IPS DF 4.7 (cell line): ENCODE measurements around the gene HSD11B2.
"Not testable (repeated sequence)": the region's sequence is repeated elsewhere in the genome, so short reads cannot be mapped to it uniquely, and the experiment has no call there.

Experiments
- DNase-seq: peaks from one replicate; pipeline ENCODE4 v3.0.0-alpha.2; 2013; ENCODE audit warnings: low spot score; ENCODE audit errors: extremely low read depth

Gene HSD11B2

DNA sequence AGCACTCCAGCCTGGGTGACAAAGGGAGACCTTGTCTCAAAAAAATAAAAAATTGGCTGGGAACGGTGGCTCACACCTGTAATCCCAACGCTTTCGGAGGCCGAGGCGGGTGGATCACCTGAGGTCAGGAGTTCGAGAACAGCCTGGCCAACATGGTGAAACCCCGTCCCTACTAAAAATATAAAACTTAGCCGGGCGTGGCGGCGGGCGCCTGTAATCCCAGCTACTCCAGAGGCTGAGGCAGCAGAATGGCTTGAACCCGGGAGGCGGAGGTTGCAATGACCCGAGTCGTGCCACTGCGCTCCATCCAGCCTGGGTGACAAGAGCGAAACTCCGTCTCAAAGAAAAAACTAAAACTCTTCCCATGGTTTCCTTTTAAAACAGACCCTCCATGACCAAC is 15.5 kb upstream of the HSD11B2 start:
- not testable (repeated sequence) for DNase-seq

DNA sequence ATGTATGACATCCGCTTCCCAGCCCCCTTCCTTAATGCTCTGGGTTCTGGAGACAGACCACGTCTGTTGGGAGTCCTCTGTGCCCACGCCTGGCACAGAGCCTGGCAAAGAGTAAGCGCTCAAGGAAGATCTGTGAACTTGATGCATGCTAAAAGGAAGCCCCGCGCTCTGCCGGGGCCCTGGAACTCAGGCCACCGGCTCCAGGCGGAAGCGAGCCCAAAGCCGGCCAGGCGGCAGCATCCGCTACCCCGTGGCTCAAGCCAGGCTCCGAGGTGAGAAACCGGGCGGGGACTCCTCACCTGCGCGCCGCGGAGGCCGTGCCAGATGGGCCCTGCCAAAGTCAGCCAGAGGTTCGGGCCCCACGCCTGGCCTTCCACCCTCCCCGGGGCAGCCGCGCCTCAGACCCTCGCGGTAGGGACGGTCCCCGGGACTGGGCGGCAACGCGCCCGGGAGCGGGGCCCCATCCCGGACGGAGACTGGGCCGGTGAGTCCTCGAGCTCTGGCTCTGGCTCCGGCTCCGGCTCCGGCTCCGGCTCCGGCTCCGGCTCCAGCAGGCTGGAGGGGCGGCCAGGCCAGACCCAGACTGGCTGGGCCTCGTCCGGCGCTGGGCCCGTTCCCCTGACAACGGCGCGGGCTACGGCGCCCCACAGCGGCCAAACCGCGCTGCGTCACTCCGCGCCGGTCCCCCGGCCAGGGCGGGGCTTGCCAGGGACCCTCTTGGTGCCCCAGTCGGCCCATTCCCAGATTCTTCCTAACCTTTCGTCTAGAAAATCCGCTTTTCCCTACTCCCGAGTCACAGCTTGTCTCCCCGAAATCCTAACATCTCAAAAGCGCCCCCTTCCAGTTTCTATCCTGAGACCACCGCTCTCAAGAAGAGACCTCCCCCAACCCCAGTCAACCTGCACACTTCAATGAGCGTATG is 14.8 kb upstream of the HSD11B2 start, which contains the start of gene ZDHHC1:
Gene ZDHHC1, minus strand, starts transcription at position 606 of the 922 bp plus-strand sequence. CDS start 8,702 bp downstream, outside the sequence.
- DNase-seq, result no peak

DNA sequence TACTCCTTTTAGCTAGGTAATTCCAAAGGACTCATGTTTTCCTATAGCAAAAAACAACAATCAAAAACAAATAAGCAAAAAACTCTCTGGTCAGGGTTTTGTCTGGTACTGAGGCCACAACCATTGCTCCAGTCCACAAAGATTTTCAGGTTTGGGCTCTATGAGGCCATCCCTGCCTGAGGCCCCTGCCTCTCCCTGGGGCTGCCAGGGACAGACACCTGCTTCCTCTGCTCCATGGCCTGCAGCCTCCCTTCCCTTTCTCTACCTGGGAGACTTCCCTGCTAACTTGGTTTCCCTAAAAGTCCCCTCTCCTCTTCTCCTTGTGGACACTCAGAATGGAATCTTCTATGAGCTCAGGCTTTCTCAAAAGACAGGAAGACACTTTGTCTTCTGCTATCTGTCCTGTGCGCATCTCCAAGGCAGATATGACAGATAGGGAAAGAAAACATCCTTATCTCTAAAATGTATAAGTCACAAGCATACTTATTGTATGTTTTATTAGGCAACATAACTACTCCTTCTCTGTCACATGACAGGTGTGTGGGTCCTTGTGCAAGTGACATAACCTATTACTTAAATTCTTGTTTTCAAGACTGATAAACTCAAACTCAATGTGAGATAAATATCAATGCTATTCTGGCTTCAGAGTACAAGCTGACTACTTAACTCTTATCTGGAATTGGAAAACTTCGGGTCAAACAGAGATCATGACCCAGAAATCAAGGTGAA is 13.4 kb upstream of the HSD11B2 start:
- no peak for DNase-seq

DNA sequence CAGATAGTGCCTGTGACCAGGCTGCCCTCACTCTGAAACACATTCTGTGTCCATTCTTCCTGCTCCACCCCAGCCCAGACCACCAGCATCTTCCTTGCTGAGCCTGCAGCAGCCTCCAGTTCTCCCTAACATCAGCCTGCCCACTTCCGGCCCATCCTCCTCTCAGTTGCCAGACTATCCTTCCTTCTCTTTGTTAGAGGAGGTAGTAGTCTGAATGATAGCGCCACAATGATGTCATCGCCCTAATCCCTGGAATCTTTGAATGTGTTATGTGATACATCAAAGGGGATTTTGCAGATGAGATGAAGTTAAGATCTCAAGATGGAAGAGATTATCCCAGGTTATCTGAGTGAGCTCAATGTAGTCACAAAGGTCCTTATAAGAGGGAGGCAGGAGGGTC is 11.4 kb upstream of the HSD11B2 start:
- no peak for DNase-seq

DNA sequence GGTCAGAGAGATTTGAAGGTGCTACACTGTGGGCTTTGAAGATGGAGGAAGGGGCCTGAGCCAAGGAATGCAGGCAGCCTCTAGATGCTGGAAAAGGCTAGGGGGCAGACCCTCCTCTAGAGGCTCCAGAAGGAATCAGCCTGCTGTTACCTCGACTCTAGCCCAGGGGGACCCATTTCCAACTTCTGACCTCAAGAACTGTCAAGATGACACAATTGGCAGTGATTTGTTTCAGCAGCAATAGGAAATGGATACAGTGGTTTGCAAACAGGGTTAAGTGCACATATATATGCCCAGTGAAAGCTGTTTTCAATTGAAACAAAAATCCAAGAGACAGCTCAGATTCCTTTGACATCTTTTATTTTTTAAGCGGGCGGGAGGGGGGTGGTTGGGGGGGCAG is 11.0 kb upstream of the HSD11B2 start:
- DNase-seq, result no peak

DNA sequence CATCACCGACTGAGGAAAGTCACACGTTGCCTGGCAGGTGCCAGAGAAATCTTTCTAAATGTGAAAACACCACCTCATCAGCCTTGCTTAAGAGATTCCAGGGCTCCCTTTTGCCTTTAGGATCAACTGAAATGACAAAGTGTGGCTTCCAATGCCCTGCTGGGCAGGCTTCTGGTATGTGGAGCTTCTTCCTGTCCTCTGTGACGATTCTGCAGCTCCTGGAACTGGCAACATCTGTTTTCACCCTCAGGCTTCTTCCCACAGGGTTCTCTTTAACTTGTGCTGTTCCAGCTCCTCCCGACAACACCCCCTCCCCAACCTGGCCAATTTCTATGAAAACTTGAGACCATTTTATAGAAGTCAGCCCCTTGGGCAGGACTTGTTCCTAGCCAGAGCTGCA is 9.9 kb upstream of the HSD11B2 start:
- DNase-seq, result no peak

DNA sequence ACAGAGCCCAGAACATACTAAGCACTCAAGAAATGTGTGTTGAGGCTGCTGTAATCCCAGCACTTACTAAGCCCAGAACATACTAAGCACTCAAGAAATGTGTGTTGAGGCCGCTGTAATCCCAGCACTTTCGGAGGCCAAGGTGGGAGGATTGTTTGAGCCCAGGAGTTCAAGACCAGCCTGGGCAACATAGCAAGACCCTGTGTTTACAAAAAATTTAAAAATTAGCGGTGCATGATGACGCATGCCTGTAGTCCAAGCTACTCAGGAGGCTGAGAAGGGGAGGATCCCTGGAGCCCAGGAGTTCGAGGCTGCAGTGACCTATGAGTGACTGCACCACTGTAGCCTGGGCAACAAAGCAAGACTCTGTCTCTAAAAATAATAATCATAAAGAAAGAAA is 7.9 kb upstream of the HSD11B2 start:
- no peak for DNase-seq

DNA sequence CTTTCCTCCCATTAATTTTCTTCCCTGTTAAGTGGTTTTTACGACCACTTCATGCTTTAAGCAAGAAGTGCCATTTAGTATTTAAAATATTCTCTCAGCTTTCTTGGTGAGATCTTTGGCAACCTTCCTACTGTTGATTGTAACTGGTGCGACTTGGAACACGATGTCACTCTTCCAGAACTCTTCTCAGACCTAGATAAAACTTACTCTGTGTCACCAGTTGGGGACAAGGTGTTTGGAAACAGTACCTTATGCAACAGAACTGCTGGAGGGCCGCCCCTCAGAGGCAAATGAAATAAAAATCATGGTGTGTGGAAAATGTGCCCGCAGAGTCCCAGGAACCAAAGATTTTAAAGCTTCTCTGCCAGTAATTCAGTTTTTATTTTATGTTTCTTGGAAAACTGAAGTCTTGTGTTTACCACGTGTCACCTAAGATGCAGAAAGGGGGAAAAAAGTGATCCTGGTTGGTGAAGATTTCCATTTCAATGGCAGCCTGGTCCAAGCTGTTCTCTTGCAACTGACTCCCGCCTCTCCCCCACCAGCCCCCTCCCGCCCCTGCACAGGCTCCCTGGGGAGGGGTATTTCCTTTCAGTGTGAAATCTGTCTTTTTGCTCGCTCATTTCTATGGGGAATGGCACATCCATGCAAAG is 7.2 kb upstream of the HSD11B2 start:
- no peak for DNase-seq

DNA sequence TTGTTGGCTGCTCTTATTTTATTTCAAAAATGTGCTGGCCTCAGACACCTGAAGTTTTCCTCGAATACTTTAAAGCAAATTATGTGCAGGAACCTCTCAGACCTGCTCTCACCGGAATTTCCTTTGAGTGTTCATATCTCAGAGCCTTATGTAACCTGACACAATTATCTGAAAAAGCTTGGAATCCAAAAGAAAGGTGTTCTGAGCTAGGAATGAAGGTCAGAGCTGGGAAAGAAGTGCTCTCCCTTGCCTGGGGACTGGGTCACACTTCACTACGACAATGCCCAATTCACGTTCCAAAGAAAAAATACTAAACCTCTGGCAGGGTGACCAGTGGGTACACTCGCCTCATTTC is 6.7 kb upstream of the HSD11B2 start:
- no peak for DNase-seq

DNA sequence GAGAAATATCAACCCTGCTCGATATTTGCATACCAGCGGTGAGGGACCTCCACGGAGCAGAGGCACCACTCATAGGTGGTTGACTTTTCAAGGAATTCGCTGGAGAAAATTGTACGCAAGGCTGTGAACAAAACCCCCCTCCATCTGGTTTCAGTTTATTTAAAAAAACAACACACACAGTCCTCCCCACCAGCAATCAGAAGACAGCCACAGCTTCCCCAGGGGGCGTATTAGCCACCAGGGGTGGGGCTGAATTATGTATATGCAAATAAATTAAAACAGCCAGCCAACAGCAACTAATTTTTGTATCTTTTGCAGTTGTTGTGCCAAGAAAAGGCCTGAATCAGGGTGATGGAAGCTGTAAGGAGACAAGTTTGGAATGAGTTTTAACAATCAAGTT is 5.9 kb upstream of the HSD11B2 start:
- no peak for DNase-seq

DNA sequence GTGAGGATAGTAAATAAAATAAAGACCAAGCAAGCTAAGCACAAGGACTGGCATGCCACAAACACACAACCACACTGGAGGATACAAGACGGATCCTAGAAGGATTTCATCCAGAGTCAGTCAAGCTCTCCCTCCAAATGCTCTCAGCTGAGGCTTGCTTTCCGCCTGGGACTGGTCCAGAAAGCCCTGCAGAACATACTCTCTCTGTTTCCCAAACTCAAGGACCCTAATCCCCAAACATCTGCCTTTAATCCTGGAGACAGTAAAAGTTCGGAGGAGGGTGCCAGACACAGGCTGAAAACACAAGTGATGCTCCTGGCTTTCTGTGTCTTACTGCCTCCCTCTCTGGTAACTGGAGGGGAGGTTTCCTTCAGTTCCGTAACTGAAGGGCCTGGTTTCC is 5.3 kb upstream of the HSD11B2 start:
- no peak for DNase-seq

DNA sequence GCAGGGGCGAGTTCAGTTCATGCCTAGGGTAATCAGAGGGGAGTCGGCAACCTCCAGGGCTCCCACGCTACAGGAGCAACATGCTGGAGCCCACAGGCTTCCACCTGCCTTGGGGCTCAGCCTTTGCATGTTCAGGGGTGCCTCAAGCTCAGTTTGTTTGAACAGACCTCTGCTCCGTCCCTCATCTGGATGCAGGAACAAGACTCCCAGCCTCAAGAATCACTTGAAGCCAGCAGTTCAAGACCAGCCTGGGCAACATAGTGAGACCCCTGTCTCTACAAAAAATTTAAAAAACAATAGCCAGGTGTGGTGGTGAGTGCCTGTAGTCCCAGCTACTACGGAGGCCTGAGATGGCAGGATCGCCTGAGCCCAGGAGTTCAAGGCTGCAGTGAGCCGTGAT is 4.9 kb upstream of the HSD11B2 start:
- DNase-seq, result no peak

DNA sequence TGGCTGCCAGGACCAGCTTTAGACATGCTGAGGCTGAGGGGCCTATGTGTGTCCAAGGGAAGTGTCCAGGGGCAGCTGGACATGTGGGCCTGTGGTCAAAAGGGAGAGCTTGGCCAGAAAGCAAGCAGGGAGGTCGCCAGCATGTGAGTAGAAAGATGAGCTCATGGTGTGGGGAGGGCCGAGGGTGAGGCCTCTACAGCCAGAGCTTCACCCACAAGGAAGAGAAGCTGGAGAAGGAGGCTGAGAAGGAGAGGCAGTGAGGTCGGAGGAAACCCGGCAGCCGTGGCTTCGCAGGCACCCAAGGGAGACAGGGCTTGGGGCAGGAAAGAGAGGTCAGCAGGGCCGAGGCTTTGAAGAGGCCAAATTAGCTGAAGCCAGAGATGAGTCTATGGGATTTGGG is 4.0 kb upstream of the HSD11B2 start:
- DNase-seq, result no peak

DNA sequence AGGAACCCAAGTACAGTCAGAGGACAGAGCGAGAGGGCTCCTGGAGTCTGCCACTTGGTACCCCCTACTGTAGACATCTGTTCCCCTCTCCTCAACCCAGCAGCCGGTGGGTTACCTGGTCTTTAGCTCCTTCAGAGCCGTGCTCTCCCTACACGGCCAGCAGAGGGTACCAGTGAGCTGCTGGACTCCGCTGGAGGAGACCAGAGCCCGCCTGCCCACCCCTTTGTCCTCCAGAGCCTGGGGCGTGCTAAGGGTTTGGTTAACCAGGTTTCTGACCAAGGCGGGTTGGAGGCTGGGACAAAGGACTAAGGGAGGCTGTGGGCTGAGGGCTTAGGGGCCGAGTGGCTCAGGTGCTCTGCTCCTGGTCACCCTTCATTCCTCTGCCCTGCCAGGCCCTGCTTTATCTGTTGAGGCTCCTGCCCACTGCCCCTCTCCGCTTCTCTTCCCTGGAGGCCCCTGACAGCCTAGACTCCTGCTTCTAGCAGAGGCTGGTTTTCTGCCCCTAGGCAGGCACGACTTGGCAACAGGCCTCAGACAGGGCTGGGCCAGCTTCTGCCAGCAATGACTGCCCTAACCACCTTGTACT is 2.7 kb upstream of the HSD11B2 start:
- no peak for DNase-seq

DNA sequence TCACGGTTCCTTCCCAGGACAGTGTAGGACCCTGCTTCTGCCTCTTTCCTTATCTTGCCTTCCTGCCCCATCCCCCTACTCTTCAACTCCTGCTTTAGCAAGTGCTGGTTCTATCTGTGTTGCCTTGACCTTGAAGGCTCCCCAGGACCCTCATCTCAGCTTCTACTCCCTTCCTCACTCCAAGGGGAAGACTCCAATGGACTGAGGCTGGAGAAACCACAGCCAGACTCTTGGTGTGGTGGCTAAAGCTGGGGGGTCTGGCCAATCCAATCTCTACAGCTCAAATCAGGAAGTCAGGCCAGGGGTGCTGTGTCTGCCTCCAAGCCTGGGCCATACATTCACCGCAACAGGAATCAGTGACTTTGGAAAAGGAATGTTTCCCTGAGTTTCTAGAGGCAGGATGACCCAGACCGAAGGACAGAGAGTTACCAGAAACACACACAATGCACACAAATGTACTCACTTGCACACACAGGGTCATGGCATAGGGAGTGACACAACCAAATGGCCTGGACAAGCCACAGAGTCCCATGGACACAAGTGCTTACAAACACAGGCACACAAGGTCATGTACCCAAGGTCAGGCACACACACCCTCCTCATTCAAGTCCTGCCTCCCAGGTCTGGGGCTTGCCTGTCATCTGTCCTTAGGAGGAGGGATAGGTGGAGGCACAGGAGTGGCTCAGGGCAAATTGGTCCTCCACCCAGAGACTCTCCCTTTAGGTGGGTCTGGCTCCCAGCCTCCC is 1.7 kb upstream of the HSD11B2 start:
- no peak for DNase-seq

DNA sequence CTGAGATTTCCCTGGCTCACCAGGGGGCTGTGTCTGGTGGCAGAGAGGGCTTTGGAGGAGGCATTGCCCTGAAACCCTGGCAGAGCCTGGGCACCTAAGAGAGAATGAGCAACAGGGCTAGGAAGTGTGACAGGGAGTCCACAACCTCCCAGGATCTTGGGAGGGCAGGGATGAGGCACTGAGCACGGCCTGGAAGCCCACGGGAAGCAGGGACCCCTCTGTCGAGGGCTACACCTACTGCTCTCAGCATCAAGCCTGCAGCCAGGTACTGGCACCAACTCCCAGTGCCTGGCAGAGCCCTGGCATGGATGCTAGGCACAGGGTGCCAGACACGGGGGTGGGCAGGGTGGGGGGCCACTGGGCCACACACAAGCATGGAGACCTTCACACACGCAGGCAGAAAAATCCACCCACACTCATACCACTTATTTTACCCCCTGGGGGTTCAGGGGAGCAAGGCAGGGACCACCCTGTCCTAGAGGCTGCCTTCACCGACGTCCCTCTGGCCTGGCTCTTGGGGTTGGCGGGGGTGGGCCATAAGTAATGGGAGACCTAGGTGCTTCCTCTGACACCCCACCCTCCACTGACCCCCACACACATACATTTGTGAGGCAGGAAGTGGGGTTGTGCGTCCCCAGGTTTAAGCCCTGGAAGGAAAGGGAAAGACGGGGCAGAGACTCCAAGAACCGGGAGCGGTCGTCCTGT is 970 bp upstream of the HSD11B2 start:
- DNase-seq, result no peak

DNA sequence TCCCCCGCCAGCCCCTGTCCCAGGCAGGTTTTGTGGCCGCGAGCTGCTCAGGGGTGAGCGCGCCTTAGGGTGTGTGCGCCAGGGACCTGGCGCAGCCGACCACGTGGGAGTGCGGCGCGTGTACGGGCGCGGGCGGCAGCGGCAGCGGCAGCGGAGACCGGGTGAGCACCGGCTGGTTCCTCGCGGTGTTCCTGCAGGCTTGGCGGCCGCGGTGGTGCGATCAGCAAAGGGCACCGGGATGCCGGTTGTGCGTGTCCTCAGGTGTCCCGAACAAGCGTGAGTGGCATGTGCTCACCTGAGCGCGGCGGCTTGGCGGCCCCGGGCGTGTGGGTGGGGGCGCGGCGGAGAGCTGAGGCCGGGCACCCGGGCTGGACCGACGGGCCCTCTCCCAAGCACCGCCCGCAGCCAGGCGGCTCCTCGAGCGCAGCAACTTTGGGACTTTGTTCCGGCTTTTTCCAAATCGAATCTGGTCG is 381 bp upstream of the HSD11B2 start:
- DNase-seq, result no peak

DNA sequence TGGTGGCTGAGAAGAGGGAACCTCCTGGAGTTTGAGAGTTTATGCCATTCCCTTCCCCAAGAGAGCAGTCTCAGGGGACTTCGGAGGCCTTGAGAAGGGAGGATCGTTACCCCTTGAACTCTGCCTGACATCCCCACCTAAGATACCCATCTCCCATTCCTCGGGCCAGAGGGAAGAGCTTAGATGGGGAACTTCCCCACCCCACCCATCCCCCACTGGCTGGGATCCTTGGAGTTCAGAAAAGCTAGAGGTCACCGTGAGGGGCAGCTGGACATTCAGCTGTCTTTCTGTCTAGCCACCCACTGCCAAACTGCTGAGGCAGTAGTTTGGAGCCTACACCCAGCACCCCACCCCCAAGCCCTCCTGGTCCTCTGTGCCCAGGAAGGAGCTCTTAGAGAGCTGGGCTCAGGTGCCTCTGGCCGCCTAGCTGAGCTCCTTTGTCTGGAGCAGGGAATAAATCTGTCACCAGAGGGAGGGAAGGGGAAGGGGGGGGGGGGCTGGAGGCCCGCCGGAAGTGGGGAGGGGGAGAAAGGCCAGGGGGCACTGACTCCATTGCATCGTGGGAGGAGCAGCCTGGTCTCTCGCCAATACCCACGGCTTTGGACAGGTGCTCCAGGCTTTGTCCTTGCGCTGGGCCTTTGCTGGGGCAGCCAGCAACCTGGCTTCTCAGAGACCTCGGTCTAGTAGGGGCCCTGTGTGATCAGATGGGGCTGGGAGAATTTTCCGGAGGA is 1.0 kb downstream of the HSD11B2 start:
- DNase-seq, result no peak

DNA sequence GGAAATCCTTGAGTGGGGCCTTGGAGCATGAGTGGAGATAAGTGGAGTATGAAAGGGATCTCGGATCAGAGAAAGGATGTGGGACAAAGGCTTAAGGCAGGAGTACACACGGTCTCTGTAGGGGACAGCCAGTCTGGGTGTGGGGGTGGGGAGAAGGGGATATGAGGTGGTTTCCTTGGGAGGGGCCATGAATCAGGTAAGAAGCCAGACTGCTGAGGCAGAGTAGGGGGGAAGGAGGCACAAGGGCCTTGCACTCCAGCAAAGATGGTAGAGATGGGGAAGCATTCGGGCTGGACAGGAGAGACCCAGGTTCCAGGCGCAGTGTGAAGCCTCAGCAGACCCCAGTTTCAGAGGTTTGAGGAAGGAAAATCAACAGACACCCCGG is 1.6 kb downstream of the HSD11B2 start:
- no peak for DNase-seq
